Measurements from ENCODE around the gene DCXR. TPM values are rescaled to one million over a fixed set of nuclear protein-coding genes. Genes with fewer than 3 reads are reported as not detected.

DCXR gene
- 100 to 1,000 TPM in 1 of 4 donors, 10 to 100 TPM in 3; 49.4 to 117 (median 71.3) TPM for total RNA-seq

DNA sequence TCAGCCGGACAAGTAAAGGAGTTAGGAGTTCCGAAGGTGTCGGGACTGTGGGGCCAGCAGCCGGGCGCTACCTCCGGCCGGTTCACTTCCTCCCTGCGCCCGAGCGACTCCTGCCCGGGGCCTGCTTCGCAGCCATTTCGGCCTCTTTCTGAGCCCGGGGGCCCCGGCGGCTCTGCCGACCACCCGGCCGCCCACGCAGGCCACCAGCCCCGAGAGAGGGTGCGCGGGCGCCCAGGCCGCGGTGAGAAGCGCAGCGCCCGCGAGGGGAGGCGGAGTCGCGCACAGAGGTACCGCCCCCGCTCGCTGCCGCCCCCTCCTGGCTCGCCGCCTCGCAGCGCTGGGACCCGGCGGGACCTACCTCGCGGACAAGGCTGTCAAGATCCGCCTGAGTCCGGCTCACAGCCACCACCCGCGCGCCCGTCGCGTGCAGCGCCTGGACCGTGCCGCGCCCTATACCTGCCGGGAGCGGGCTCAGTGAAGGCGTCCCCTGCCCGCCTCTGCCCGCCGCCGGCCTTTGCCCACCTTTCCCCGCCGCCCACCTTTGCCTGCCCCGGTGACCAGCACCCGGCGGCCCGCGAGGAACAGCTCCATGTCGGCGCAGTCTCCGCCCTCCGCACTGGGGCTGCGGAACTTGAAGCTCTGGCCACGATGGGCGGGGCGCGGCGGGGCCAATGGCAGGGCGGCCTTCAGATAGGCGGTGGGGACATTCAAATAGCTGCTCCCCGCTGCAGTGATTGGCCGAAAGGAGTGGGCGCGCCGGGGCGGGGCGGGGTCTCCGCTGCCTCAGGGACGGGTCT lies at the start of gene DCXR:
Gene DCXR (minus strand): TSS at position 606 of the 797 bp plus-strand sequence. CDS start 15 bp downstream, at position 591.
- Histone ChIP-seq H3K4me3 (peak within 1 kb of the TSS; percentile 60 to 71 (median 65)), H3K4me1 (peaks cover 8 to 18% (median 15%) of the 10 kb centered on the region in 4 donors), H3K9me3 (no peaks in the 10 kb centered on the region), H3K27me3 (peaks cover 4% of the 10 kb centered on the region), H3K36me3 (no peaks in the 10 kb centered on the region), H3K27ac (peak within 1 kb of the TSS; percentile 90 to 99 (median 96))
- no peak for TF ChIP-seq EP300 (IDR thresholded peaks at IDR 0.05; ENCODE audit: low read depth)
- TF ChIP-seq, protein P1, sequence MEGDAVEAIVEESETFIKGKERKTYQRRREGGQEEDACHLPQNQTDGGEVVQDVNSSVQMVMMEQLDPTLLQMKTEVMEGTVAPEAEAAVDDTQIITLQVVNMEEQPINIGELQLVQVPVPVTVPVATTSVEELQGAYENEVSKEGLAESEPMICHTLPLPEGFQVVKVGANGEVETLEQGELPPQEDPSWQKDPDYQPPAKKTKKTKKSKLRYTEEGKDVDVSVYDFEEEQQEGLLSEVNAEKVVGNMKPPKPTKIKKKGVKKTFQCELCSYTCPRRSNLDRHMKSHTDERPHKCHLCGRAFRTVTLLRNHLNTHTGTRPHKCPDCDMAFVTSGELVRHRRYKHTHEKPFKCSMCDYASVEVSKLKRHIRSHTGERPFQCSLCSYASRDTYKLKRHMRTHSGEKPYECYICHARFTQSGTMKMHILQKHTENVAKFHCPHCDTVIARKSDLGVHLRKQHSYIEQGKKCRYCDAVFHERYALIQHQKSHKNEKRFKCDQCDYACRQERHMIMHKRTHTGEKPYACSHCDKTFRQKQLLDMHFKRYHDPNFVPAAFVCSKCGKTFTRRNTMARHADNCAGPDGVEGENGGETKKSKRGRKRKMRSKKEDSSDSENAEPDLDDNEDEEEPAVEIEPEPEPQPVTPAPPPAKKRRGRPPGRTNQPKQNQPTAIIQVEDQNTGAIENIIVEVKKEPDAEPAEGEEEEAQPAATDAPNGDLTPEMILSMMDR (IDR thresholded peaks at IDR 0.05): peak; percentile 59 to 91 (median 79)
- TF ChIP-seq POLR2AphosphoS5 (IDR thresholded peaks at IDR 0.05): peak; percentile 96 to 98 (median 98)
- peak; percentile 93 for TF ChIP-seq POLR2A (IDR thresholded peaks at IDR 0.05)
- DNase-seq: peak; percentile 98
- WGBS, 2 donors (ENCODE audit: low coverage in 1 of 2): 1% methylated on average over 69 of the region's 92 CpGs; no CpG with 5 or more reads in 1 of the 2 donors
- in situ Hi-C loops (cut with MboI; ENCODE audit: low pct_ligation_motif_present in 1 of 4, low pct_unique_long_range_greater_than_20kb in 1 of 4, low sequenced_read_pairs in 3 of 4): loop anchor here in 3 of 4 donors (10.0 to 25.0 kb wide), 2 partner anchors 118 to 125 kb away; no protein-coding TSS in a partner anchor
- intact Hi-C loops (cut with DNase I; ENCODE audit: low total_unique reads): no loop called here

DNA sequence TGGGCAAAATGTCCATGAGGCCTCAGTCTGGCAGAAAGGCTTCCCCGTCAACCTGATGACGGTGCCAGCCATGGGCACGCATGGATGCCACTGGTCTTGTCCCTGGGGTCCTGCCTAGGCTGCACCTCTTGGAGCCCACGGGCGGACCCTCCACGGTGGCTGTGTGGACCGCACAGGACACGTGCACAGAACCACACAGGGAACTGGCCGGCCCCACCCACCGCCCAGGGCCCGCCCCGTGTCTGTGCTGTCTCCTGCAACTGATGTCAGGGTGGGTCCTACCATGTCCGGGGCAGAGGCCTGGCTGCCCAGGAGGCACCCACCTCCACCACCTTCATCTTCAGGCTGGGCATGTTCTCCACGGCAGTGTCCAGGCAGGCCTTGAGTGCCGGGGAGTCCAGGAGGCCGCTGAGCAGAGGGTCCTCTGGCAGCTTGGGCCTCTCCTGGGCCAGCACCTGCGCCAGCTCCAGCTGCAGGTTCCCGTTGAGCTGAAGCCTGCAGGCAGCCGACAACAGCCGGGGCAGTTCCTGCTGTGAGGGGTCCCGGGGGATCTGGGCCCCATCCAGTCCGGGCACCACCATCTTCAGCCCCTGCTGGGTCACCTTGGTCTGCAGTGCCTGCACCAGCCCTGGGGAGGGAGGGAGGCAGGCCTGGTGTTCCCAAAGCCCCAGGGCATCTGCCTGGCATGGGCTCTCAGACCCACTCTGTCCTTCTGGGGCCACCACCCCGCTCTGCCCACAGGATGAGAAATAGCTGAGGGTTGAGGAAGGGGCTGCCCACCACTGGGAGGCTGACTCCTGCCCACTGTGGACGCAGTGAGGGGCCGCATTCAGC lies 48.7 kb upstream of the DCXR start:
- in situ Hi-C loops (cut with MboI; ENCODE audit: low pct_ligation_motif_present in 1 of 4, low pct_unique_long_range_greater_than_20kb in 1 of 4, low sequenced_read_pairs in 3 of 4): no loop called here
- Histone ChIP-seq H3K36me3 (peaks cover 0 to 95% (median 30%) of the 10 kb centered on the region in 4 donors), H3K4me3 (no peak overlapping the region), H3K9me3 (no peaks in the 10 kb centered on the region), H3K27ac (no peak overlapping the region), H3K4me1 (no peaks in the 10 kb centered on the region), H3K27me3 (no peaks in the 10 kb centered on the region)
- DNase-seq: no peak
- intact Hi-C loops (cut with DNase I; ENCODE audit: low total_unique reads): no loop called here
- WGBS, 2 donors (ENCODE audit: low coverage in 1 of 2): 88% methylated on average over 15 of the region's 25 CpGs; no CpG with 5 or more reads in 1 of the 2 donors
- TF ChIP-seq, protein P1 (IDR thresholded peaks at IDR 0.05): no peak
- no peak for TF ChIP-seq EP300 (IDR thresholded peaks at IDR 0.05; ENCODE audit: low read depth)

- H3K9me3 ChIP-seq: no peaks in the 10 kb centered on the region
- in situ Hi-C loops (cut with MboI; ENCODE audit: low pct_ligation_motif_present in 1 of 4, low pct_unique_long_range_greater_than_20kb in 1 of 4, low sequenced_read_pairs in 3 of 4) (no loop called here), intact Hi-C loops (cut with DNase I; ENCODE audit: low total_unique reads) (no loop called here)
- no peaks in the 10 kb centered on the region for H3K27me3 ChIP-seq
- no peak for TF ChIP-seq POLR2A (IDR thresholded peaks at IDR 0.05)
- no peak for TF ChIP-seq EP300 (IDR thresholded peaks at IDR 0.05; ENCODE audit: low read depth)
- TF ChIP-seq POLR2AphosphoS5 (IDR thresholded peaks at IDR 0.05): no peak
- TF ChIP-seq, protein P1 (IDR thresholded peaks at IDR 0.05): no peak
- H3K27ac ChIP-seq: no peak overlapping the region
- H3K36me3 ChIP-seq: peaks cover 0 to 86% (median 27%) of the 10 kb centered on the region in 4 donors
- no peak overlapping the region for H3K4me3 ChIP-seq
- DNase-seq: no peak
- WGBS, 2 donors (ENCODE audit: low coverage in 1 of 2): 89 to 93% methylated on average over 6 to 39 of the region's 49 CpGs
- no peaks in the 10 kb centered on the region for H3K4me1 ChIP-seq
These were observed 47.7 kb upstream of the DCXR start for GRCh38 chr17:82085031-82085861.

Data from transverse colon (tissue), 4 donors.